ENCODE results near the gene CNOT8. TPM values are rescaled to one million over a fixed set of nuclear protein-coding genes. Genes with fewer than 3 reads are reported as not detected.

CNOT8 gene
- total RNA-seq, 1 experiment from 2014 or later: 72.3 TPM

DNA sequence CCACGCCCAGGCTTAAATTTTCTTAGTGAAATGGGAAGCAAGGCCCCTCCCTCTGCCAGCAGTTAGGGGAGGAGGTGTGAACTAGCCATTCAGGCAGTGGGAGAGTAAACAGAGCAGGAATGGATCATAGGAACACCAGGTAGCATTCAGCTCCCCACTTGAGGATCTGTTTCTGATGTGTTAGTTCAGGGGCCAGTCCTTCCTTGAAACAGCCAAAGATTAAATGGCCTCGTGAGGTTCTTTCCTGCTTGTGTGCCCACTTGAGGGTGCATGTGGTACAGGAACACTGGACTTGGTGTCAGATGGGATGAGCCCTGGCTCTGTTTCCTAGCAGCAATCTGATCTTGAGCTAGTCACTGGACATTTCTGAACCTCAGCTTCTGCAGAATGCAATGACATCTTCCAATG lies 29.2 kb upstream of the CNOT8 start:
- BruUV-seq (replicated peaks): no TSS peak
- intact Hi-C loops (cut with micrococcal nuclease; ENCODE audit: unreplicated experiment): no loop called here
- H3K4me3 ChIP-seq: no peak overlapping the region
- H3K79me2 ChIP-seq (ENCODE audit: low read depth): no peaks in the 10 kb centered on the region
- peak overlapping the region; percentile 45 for H3K4me2 ChIP-seq
- H3K4me1 ChIP-seq (replicated peaks; ENCODE audit: insufficient read depth): peaks cover 44% of the 10 kb centered on the region
- TF ChIP-seq, protein P1, sequence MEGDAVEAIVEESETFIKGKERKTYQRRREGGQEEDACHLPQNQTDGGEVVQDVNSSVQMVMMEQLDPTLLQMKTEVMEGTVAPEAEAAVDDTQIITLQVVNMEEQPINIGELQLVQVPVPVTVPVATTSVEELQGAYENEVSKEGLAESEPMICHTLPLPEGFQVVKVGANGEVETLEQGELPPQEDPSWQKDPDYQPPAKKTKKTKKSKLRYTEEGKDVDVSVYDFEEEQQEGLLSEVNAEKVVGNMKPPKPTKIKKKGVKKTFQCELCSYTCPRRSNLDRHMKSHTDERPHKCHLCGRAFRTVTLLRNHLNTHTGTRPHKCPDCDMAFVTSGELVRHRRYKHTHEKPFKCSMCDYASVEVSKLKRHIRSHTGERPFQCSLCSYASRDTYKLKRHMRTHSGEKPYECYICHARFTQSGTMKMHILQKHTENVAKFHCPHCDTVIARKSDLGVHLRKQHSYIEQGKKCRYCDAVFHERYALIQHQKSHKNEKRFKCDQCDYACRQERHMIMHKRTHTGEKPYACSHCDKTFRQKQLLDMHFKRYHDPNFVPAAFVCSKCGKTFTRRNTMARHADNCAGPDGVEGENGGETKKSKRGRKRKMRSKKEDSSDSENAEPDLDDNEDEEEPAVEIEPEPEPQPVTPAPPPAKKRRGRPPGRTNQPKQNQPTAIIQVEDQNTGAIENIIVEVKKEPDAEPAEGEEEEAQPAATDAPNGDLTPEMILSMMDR (conservative IDR thresholded peaks at IDR 0.05): no peak
- peak overlapping the region; percentile 74 for H3K27ac ChIP-seq
- peak in 1 of 2 experiments; percentile 35 for DNase-seq
- no peaks in the 10 kb centered on the region for H3K36me3 ChIP-seq (ENCODE audit: low read depth)
- peaks cover 9% of the 10 kb centered on the region for H4K20me1 ChIP-seq (ENCODE audit: insufficient read depth)
- H3K9me3 ChIP-seq (ENCODE audit: insufficient read depth, low read depth): no peaks in the 10 kb centered on the region
- peaks cover 47% of the 10 kb centered on the region for H3F3A ChIP-seq (ENCODE audit: insufficient read depth, low read depth)
- no peaks in the 10 kb centered on the region for H3K27me3 ChIP-seq (ENCODE audit: insufficient read depth, low read depth)
- no peak overlapping the region for H2AFZ ChIP-seq
- ChIA-PET POLR2A (ENCODE audit: unreplicated experiment) (interaction anchor here (1.2 kb wide), 1 partner anchor 29 kb away, joined by 16 read pairs; the partner anchor contains the start of gene CNOT8), CTCF (interaction anchor here (0.7 kb wide), 1 partner anchor 1155 kb away, joined by 4 read pairs; no protein-coding TSS in a partner anchor)
- H3K9me2 ChIP-seq (ENCODE audit: insufficient read depth): no peaks in the 10 kb centered on the region

DNA sequence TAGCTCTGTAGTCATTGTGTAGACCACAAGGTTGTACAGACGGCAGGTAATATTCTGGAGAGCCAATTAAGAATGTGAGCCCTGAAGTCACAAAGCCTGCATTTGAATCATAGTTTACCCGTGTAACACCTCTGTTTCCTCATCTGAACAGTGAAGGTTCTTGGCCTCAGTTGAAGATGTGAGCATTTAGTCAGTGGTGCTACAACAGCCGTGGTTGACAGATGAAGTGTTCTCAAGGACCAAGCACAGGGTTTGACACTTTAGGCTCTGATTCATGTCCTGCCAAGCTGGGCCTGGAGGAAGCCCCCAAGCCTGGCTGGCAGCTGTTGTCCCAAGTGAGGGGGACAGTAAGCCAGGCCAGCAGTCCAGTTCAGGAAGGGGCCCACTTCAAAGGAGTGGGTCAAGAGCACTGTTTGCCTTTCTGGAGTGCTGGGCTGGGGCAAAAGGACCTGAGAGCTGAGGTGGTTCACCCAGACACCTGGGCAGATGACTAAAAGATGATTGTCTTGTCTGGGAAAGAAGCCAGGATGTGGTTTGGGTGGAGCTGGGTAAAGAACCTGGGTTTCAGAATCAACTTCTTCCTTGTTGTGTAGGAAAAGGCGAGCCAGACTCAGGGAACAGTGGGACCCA lies 28.7 kb upstream of the CNOT8 start:
- Histone ChIP-seq H2AFZ (0 out of 2 replicates have a peak overlapping the region, but pooled peaks have one; percentile 3), H3K9me3 (ENCODE audit: insufficient read depth, low read depth) (no peaks in the 10 kb centered on the region), H3K36me3 (ENCODE audit: low read depth) (no peaks in the 10 kb centered on the region), H3F3A (ENCODE audit: insufficient read depth, low read depth) (peaks cover 51% of the 10 kb centered on the region), H3K4me3 (no peak overlapping the region), H3K4me2 (peak overlapping the region; percentile 45), H3K27ac (peak overlapping the region; percentile 74), H3K4me1 (replicated peaks; ENCODE audit: insufficient read depth) (peaks cover 47% of the 10 kb centered on the region), H3K79me2 (ENCODE audit: low read depth) (no peaks in the 10 kb centered on the region), H4K20me1 (ENCODE audit: insufficient read depth) (peaks cover 9% of the 10 kb centered on the region), H3K27me3 (ENCODE audit: insufficient read depth, low read depth) (no peaks in the 10 kb centered on the region), H3K9me2 (ENCODE audit: insufficient read depth) (no peaks in the 10 kb centered on the region)
- ChIA-PET POLR2A (ENCODE audit: unreplicated experiment) (interaction anchor here (1.2 kb wide), 1 partner anchor 28 kb away, joined by 16 read pairs; the partner anchor contains the start of gene CNOT8), CTCF (interaction anchor here (0.6 to 0.7 kb wide), 2 partner anchors 444 to 1155 kb away, joined by 3 to 4 read pairs; no protein-coding TSS in a partner anchor)
- peak; percentile 76 to 88 for DNase-seq
- intact Hi-C loops (cut with micrococcal nuclease; ENCODE audit: unreplicated experiment): loop anchor here (1.0 kb wide), 1 partner anchor 28 kb away; no protein-coding TSS in a partner anchor
- BruUV-seq (replicated peaks): no TSS peak
- TF ChIP-seq, protein P1 (conservative IDR thresholded peaks at IDR 0.05): no peak
- no peak for TF ChIP-seq EZH2 (IDR thresholded peaks at IDR 0.05; ENCODE audit: low read depth)

DNA sequence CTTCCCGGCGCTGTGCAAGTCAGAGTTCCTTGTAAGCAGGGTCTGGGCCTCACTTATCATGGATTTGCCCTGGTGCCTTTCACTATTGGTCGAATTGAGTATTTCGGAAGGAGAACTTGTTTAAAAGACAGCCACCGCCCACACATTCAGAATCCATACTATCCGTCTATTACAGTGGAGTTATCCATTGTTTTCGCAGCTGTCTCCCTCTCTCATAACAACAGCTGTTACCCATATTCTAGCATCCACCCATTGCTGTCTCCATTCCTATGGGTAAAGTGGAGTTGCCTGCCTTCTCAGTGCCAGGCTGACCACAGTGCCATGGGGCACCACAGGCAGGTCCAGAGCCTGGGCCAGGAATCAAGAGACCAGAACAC lies 28.2 kb upstream of the CNOT8 start:
- Histone ChIP-seq H3K27ac (peak overlapping the region; percentile 74), H2AFZ (0 out of 2 replicates have a peak overlapping the region, but pooled peaks have one; percentile 3), H3F3A (ENCODE audit: insufficient read depth, low read depth) (peaks cover 56% of the 10 kb centered on the region), H3K4me2 (peak overlapping the region; percentile 45), H4K20me1 (ENCODE audit: insufficient read depth) (peaks cover 9% of the 10 kb centered on the region), H3K4me1 (replicated peaks; ENCODE audit: insufficient read depth) (peaks cover 52% of the 10 kb centered on the region), H3K4me3 (no peak overlapping the region), H3K79me2 (ENCODE audit: low read depth) (no peaks in the 10 kb centered on the region), H3K9me3 (ENCODE audit: insufficient read depth, low read depth) (no peaks in the 10 kb centered on the region), H3K9me2 (ENCODE audit: insufficient read depth) (no peaks in the 10 kb centered on the region), H3K27me3 (ENCODE audit: insufficient read depth, low read depth) (no peaks in the 10 kb centered on the region), H3K36me3 (ENCODE audit: low read depth) (no peaks in the 10 kb centered on the region)
- BruUV-seq (replicated peaks): no TSS peak
- DNase-seq: no peak
- ChIA-PET CTCF (no interaction called here), POLR2A (ENCODE audit: unreplicated experiment) (no interaction called here)
- intact Hi-C loops (cut with micrococcal nuclease; ENCODE audit: unreplicated experiment): loop anchor here (1.0 kb wide), 1 partner anchor 27 kb away; no protein-coding TSS in a partner anchor
- TF ChIP-seq, protein P1 (conservative IDR thresholded peaks at IDR 0.05): no peak
- no peak for TF ChIP-seq EZH2 (IDR thresholded peaks at IDR 0.05; ENCODE audit: low read depth)
